ENCODE results near the gene POLR1A.
A peak's percentile ranks its signal among the peaks of the same experiment; 100 is the strongest.

Gene POLR1A

DNA sequence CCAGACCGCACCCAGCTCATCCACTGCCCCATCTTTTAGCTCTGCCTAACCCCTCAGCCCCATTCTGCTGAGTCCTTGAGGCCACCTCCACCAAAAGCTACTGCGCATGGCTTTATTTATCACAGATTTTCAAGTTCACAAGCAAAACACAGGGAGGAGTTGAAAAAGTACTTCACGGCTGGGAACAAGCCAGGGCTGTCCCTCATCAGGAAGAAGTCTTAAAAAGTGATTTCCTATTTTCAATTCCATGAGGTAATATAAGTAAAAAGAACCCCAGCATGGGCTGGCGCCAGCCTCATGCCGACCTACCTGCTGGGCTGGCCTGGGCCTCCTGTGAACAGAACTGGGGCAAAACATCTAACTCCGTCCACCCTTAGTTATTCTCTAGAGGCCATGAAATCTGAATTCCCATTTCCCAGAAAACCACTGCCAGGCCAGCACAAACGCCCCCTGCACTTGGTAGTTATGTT lies 69.0 kb downstream of the POLR1A start:
- DNase-seq (ENCODE audit: low read depth) = no peak
- H3K4me3 ChIP-seq (ENCODE audit: low read depth, low read length) = no peak overlapping the region
- TF ChIP-seq, protein P1, sequence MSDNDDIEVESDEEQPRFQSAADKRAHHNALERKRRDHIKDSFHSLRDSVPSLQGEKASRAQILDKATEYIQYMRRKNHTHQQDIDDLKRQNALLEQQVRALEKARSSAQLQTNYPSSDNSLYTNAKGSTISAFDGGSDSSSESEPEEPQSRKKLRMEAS (IDR thresholded peaks at IDR 0.05; ENCODE audit: low read depth, low read length) = no peak; the same call in 1 of the 2 replicates
- TF ChIP-seq, protein P2, sequence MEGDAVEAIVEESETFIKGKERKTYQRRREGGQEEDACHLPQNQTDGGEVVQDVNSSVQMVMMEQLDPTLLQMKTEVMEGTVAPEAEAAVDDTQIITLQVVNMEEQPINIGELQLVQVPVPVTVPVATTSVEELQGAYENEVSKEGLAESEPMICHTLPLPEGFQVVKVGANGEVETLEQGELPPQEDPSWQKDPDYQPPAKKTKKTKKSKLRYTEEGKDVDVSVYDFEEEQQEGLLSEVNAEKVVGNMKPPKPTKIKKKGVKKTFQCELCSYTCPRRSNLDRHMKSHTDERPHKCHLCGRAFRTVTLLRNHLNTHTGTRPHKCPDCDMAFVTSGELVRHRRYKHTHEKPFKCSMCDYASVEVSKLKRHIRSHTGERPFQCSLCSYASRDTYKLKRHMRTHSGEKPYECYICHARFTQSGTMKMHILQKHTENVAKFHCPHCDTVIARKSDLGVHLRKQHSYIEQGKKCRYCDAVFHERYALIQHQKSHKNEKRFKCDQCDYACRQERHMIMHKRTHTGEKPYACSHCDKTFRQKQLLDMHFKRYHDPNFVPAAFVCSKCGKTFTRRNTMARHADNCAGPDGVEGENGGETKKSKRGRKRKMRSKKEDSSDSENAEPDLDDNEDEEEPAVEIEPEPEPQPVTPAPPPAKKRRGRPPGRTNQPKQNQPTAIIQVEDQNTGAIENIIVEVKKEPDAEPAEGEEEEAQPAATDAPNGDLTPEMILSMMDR (IDR thresholded peaks at IDR 0.05; ENCODE audit: low read depth, low read length) = no peak
- TF ChIP-seq POLR2A (IDR thresholded peaks at IDR 0.05; ENCODE audit: extremely low read depth, insufficient read length) (no peak), MYC (IDR thresholded peaks at IDR 0.05; ENCODE audit: low read depth, low read length) (no peak)

DNA sequence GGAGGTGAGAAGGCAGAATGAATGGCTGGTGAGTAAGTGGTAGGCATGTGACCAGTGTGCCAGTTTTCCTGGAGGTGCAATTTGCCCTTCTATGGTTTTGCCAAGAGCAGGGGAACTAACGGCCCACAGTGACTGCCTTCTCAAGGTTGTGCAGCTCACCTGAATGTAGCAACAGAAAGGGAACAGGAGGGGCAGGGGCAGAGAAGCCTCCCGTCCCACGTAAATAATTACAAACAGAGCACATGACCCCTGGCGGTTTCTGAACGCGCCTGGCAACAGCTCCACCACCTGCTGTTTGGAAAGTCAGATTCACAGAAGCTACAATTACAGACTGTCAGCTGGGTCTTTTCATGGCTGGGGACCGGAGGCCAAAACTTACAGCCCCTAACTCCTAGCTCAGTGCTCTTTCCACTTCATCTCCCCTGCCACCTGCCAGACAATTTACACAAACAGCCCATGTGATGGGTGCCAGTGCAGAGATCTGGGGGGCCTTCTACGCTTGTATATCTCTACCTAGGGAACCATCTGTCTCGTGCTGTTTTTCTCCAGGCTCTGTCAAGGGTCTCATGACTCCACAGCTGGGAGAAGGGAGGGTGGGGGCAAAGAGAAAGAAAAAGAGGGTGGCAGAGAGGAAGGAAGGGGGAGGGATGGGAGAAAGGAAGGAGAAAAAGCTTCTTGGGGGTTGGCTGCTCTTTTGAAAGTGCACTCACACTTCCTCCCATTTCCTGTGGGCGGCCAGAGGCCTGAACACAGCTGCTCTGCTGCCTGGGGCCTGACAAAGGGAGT lies 69.6 kb downstream of the POLR1A start:
- DNase-seq (ENCODE audit: low read depth) = peak; percentile 95
- no peak overlapping the region for H3K4me3 ChIP-seq (ENCODE audit: low read depth, low read length)
- TF ChIP-seq, protein P1 (IDR thresholded peaks at IDR 0.05; ENCODE audit: low read depth, low read length) = 0 out of 2 replicates have a peak, but pooled peaks have one; percentile 8
- TF ChIP-seq, protein P2 (IDR thresholded peaks at IDR 0.05; ENCODE audit: low read depth, low read length) = peak; percentile 15
- TF ChIP-seq MYC (IDR thresholded peaks at IDR 0.05; ENCODE audit: low read depth, low read length) = no peak

DNA sequence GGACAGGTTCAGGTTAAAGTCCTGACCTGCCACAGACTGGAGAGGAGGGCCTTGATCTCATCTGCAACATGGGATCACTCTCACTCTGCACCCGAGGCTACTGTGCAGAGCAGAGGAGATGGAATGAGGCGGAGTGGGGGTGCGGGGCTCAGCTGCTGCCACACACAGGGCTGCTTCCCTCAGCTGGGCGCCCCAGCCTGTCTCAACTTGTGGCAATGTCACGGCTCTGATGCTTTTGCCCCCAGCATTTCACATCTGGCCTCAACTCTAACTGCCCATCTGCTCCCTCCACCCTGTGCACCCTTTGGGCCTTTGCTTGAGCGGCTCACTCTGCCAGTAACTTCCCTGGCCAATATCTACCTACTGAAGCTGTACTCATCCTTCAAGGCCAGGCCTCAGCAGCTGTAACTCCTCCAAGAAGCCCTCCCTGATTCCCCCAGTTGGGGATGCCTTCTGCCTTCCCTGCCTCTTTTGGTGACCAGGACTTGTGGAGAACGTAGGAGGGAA lies 70.3 kb downstream of the POLR1A start:
- DNase-seq (ENCODE audit: low read depth) = no peak
- no peak overlapping the region for H3K4me3 ChIP-seq (ENCODE audit: low read depth, low read length)
- no peak for TF ChIP-seq POLR2A (IDR thresholded peaks at IDR 0.05; ENCODE audit: extremely low read depth, insufficient read length)
- no peak for TF ChIP-seq MYC (IDR thresholded peaks at IDR 0.05; ENCODE audit: low read depth, low read length)
- TF ChIP-seq, protein P2 (IDR thresholded peaks at IDR 0.05; ENCODE audit: low read depth, low read length) = no peak
- TF ChIP-seq, protein P1 (IDR thresholded peaks at IDR 0.05; ENCODE audit: low read depth, low read length) = no peak

DNA sequence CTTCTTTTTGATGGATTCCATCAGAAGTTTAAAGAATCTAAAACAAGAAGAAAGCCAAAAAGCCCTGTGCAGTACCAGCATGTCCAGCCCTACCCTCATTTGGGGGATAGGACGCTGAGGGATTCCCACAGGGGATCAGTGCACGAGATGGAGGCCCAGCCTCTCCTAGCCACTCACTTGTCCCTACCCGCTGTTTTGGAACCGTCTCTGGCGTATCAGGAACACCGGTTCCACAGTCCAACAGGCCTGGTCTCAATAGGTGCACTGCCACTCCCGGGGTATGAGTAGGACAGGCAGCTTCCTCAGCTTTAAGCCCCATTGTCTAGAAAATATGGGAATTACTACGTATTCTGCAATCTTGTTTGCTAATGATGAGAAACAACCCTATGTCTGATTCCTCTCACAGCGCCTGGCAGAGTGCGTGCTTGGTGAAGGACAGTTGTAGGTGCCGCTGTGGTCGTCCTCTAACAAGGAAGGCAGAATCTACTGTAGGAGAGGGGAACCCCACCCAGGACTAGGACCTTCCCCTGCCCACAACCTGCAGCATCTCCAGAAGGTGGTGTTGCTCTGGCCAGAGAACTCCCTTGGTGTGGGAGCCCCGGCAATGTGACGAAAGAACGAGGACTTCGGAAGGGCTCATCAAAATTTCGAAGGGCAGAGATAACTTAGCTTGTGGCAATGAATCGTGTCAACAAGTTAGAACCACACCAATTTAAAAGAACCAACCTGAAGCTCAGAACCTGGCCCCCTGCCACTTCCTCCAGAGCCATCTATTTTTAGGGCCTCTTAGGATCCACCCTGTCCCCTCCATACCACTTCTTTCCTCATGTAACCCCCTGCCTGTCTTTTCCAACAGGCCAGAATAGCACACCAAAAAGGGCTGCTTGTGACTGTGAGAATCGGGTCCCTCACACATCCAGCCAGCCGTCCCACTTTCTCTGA lies 71.7 kb downstream of the POLR1A start:
- DNase-seq (ENCODE audit: low read depth) = no peak
- H3K4me3 ChIP-seq (ENCODE audit: low read depth, low read length) = no peak overlapping the region
- TF ChIP-seq POLR2A (IDR thresholded peaks at IDR 0.05; ENCODE audit: extremely low read depth, insufficient read length) = no peak
- no peak for TF ChIP-seq MYC (IDR thresholded peaks at IDR 0.05; ENCODE audit: low read depth, low read length)
- TF ChIP-seq, protein P1 (IDR thresholded peaks at IDR 0.05; ENCODE audit: low read depth, low read length) = no peak
- TF ChIP-seq, protein P2 (IDR thresholded peaks at IDR 0.05; ENCODE audit: low read depth, low read length) = no peak

DNA sequence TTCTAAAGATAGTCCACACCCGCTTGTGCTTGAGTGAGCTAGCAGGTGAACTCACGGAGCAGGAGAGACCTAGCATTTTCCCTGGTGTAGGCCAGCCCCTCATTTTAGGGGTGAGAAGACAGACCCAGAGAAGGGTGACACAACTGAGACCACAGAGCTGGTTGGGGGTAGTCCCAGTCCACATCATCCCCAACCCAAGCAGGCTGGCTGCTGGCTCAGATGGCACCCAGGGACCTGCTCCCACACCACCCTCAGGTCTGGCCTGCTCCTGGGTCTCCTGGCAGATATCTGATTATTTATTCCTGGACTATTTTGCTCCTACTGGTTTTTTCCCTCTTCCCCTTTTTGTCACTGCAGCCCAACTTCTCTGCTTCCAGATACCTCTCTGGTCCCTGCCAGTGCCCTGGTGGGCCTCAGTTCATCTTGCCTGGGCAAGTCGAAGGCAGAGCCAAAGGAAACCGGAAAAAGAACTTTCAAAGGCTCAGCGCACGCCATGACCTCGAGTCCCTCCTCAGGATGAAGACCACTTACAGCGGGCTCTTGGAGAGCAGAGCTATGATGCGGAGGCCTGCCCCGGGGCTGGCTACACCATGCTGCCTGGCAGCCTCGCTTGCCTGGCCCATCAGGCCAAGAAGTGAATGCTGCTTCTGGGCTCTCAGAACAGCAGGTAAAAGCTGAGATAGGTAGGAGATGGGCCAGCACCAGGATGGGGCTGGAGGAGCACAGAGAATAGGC lies 72.7 kb downstream of the POLR1A start:
- DNase-seq (ENCODE audit: low read depth) = no peak
- TF ChIP-seq, protein P2 (IDR thresholded peaks at IDR 0.05; ENCODE audit: low read depth, low read length) = no peak
- TF ChIP-seq, protein P1 (IDR thresholded peaks at IDR 0.05; ENCODE audit: low read depth, low read length) = no peak
- no peak for TF ChIP-seq MYC (IDR thresholded peaks at IDR 0.05; ENCODE audit: low read depth, low read length)
- H3K4me3 ChIP-seq (ENCODE audit: low read depth, low read length) = no peak overlapping the region

Measured in NB4 (cell line).